Activated T-cell treated with anti-CD3 and anti-CD28 coated beads, Interleukin-2, amount 50 U/mL, for 24 hours (primary cell): ENCODE measurements around the gene ERAP2.

Experiments
- DNase-seq: peaks from one replicate; pipeline ENCODE4 v3.0.0-alpha.2; 2020
- H3K27ac Mint-ChIP-seq: 2 replicates; pipeline ENCODE4 v1.8.0; 2020; ENCODE audit warnings: mild to moderate bottlenecking, mixed read lengths
- H3K27me3 Mint-ChIP-seq: 2 replicates; pipeline ENCODE4 v1.8.0; 2020; ENCODE audit warnings: mixed read lengths
- H3K36me3 Mint-ChIP-seq: 2 replicates; pipeline ENCODE4 v1.8.0; 2020; ENCODE audit warnings: low read depth, mixed read lengths
- H3K4me1 Mint-ChIP-seq: 2 replicates; pipeline ENCODE4 v1.8.0; 2020; ENCODE audit warnings: low read depth, mixed read lengths
- H3K4me3 Mint-ChIP-seq: 2 replicates; pipeline ENCODE4 v1.8.0; 2020; ENCODE audit warnings: mild to moderate bottlenecking, moderate library complexity, mixed read lengths
- H3K9me3 Mint-ChIP-seq: 2 replicates; pipeline ENCODE4 v1.8.0; 2020; ENCODE audit warnings: mixed read lengths

ERAP2 gene

DNA sequence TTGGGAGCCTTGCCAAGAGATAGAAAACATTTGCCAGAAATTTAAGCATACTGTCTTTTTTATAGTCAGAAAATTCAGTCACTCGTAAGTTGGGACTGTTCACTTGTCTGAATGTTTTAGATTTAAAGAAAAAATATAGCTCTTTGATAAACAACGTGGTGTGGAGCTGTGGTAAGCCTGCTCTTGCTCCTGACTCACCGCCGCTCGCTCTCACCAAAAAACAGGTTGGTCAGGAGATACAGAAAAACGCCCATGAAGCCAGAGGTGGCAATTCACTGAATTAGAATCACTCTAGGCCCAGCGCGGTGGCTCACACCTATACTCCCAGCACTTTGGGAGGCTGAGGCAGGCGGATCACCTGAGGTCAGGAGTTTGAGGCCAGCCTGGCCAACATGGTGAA is 65.8 kb downstream of the ERAP2 start:
- Mint-ChIP-seq H3K4me3 (no peak overlapping the region), H3K27me3 (no peaks in the 10 kb centered on the region), H3K27ac (peak overlapping the region; percentile 78), H3K9me3 (no peaks in the 10 kb centered on the region), H3K4me1 (peaks cover 85% of the 10 kb centered on the region), H3K36me3 (peaks cover 31% of the 10 kb centered on the region)
- no peak for DNase-seq

DNA sequence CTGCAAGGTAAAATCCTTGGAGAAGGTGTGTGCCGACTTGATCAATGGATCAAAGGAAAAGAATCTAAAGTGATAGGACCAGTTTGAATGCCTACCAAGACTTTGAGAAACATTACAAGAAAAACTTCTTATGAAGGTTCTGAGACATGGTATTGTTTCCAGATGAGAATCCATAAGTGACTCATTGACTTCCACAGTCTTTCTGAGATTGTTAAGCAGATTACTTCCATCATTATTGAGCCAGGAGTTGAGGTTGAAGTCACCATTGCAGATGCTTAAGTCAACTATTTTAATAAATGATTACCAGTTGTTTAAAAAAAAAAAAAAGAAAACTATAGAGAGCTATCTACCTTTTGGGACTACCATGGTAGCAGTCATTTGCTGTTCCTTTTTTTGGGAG is 66.6 kb downstream of the ERAP2 start:
- no peaks in the 10 kb centered on the region for H3K9me3 Mint-ChIP-seq
- peaks cover 29% of the 10 kb centered on the region for H3K36me3 Mint-ChIP-seq
- H3K4me3 Mint-ChIP-seq = no peak overlapping the region
- no peak for DNase-seq
- H3K27ac Mint-ChIP-seq = no peak overlapping the region
- H3K27me3 Mint-ChIP-seq = no peaks in the 10 kb centered on the region
- H3K4me1 Mint-ChIP-seq = peaks cover 81% of the 10 kb centered on the region

DNA sequence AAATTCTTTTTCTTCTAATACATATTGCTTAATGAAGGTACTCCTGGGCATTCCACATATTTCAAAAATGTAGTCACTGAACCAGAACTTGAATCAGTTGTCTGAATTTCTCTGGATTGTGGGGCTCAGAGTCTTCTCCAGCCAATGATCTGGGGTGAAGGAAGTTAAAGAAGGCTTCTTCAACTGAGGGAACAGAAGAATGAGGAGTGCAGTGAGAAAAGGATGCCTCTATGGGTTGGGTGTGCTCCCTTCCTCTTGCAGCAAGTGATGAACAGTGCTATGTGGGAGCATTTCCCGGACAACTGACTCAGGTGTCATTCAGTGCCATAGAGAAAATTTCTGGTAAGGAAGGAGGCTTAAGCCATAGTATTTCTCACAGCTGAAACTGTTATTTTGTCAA is 67.5 kb downstream of the ERAP2 start:
- Mint-ChIP-seq H3K4me3 (no peak overlapping the region), H3K27ac (peak overlapping the region; percentile 48), H3K4me1 (peaks cover 76% of the 10 kb centered on the region), H3K27me3 (no peaks in the 10 kb centered on the region), H3K9me3 (no peaks in the 10 kb centered on the region), H3K36me3 (peaks cover 24% of the 10 kb centered on the region)
- no peak for DNase-seq

DNA sequence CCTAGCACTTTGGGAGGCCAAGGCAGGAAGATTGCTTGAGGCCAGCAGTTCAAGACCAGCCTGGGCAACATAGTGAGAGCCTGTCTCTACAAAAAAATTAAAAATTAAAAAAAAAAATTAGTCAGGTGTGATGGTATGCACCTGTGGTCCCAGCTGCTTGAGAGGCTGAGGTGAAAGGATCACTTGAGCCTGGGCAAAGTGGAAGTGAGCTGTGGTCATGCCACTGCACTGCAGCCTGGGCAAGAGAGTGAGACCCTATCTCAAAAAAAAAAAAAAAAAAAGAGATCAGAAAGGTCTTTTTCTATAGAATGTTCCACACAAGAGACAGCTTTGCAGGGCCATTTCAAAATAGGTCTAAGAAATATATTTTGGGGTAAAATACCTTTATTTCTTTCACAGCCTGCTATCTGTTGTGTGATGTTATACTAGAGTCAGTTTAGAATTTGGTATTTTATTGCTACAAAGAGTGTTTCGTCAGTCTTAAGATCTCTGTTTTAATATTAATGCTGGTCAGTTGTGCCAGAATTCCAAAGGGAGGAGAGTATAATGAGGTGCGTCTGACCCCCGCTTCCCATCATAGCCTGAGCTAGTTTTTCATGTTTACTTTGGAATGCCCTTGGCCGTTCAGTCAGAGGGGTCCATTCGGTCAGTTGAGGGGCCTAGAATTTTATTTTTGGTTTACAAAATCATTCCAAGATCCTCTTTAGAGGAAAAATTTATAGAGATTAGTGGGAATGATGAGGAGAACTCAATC is 69.0 kb downstream of the ERAP2 start:
- peaks cover 5% of the 10 kb centered on the region for H3K9me3 Mint-ChIP-seq
- DNase-seq = no peak
- peaks cover 76% of the 10 kb centered on the region for H3K4me1 Mint-ChIP-seq
- no peaks in the 10 kb centered on the region for H3K27me3 Mint-ChIP-seq
- no peak overlapping the region for H3K27ac Mint-ChIP-seq
- H3K4me3 Mint-ChIP-seq = no peak overlapping the region
- H3K36me3 Mint-ChIP-seq = peaks cover 32% of the 10 kb centered on the region

DNA sequence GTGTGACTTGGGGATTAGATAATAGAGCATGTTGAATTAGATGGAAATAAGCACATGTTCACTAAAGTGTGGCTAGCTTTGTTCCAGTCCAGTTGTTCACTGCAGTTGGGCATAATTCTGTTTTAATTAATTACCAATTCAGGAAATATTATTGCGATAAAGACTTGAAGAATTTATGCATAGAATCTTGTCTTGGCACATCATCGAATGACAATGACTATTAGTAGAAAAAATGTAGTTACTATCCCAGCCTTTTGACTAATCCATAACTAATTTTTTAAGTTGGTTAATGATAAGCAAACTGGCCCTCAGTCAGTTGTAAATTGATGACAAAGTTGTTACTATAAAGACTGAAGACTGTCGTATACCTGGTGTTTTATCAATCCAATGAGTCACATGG is 70.1 kb downstream of the ERAP2 start:
- no peak overlapping the region for H3K4me3 Mint-ChIP-seq
- no peaks in the 10 kb centered on the region for H3K27me3 Mint-ChIP-seq
- no peak for DNase-seq
- H3K9me3 Mint-ChIP-seq = peaks cover 5% of the 10 kb centered on the region
- H3K36me3 Mint-ChIP-seq = peaks cover 31% of the 10 kb centered on the region
- no peak overlapping the region for H3K27ac Mint-ChIP-seq
- peaks cover 73% of the 10 kb centered on the region for H3K4me1 Mint-ChIP-seq

DNA sequence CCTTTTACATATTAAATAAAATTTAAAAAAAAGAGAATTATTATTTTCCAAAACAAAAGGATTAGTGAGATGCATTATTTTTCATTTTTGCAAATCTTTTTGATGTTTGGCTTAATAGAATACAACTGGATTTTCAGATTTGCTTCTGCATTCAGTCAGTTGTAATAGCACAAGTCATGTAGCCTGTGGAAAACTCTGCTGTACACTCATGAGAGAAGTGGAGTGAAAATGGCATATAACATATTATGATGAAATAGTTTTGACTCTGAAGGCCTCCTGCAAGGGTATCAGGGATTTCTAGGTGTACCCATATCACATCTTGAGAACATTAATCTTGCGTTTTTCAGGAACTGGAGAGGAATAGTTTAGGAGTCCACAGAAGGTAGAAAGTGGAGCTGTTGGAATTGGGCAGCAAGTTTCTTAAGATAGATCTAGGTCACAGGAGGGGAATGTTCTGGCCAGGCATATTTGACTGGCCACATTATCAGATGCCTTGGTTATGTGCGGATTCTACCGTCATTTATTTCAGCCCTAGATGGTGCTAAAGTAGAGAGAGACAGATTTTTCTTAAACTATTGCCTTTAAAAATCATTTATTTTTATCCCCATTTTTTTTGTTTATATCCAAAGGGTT is 75.9 kb downstream of the ERAP2 start:
- DNase-seq = no peak
- peaks cover 73% of the 10 kb centered on the region for H3K4me1 Mint-ChIP-seq
- peaks cover 5% of the 10 kb centered on the region for H3K9me3 Mint-ChIP-seq
- H3K36me3 Mint-ChIP-seq = peaks cover 24% of the 10 kb centered on the region
- H3K27me3 Mint-ChIP-seq = no peaks in the 10 kb centered on the region
- no peak overlapping the region for H3K4me3 Mint-ChIP-seq
- peak overlapping the region; percentile 69 for H3K27ac Mint-ChIP-seq

DNA sequence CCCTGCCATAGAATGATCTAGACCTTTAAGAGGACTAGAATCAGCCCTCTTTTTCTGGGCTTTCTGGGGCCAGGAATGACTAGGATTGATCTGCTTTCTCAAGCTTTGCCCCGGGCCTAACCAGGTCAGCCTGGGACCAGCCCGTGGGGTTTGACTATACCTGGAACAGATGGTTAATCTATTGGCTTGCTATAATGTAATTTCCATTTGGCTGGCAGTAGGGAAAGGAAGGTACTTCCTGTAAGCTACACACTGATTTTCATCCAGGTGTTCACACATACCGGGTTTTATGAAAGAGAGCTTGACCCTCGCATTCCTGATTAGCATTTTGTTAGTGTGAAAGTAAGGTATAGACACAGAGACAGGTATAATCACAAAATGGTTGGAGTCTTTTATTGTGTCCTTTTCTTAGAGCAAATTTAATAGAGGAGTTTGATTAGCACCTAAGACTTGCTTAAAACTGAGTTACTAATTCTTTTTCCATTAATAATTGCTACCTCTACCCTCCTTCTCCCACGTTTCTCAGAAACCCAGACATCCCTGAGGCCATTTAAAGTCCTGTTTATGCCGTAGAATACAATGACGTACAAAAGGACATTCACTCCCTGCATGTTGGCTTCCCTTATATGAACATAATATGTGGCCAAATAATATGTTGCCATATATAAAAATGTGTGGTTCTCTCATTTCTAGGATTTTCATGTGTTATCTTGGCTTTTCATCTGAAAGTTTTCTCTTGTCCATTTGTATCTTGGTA is 76.9 kb downstream of the ERAP2 start:
- peak overlapping the region; percentile 69 for H3K27ac Mint-ChIP-seq
- H3K27me3 Mint-ChIP-seq = no peaks in the 10 kb centered on the region
- H3K36me3 Mint-ChIP-seq = peaks cover 24% of the 10 kb centered on the region
- peaks cover 5% of the 10 kb centered on the region for H3K9me3 Mint-ChIP-seq
- H3K4me1 Mint-ChIP-seq = peaks cover 78% of the 10 kb centered on the region
- no peak overlapping the region for H3K4me3 Mint-ChIP-seq
- no peak for DNase-seq

DNA sequence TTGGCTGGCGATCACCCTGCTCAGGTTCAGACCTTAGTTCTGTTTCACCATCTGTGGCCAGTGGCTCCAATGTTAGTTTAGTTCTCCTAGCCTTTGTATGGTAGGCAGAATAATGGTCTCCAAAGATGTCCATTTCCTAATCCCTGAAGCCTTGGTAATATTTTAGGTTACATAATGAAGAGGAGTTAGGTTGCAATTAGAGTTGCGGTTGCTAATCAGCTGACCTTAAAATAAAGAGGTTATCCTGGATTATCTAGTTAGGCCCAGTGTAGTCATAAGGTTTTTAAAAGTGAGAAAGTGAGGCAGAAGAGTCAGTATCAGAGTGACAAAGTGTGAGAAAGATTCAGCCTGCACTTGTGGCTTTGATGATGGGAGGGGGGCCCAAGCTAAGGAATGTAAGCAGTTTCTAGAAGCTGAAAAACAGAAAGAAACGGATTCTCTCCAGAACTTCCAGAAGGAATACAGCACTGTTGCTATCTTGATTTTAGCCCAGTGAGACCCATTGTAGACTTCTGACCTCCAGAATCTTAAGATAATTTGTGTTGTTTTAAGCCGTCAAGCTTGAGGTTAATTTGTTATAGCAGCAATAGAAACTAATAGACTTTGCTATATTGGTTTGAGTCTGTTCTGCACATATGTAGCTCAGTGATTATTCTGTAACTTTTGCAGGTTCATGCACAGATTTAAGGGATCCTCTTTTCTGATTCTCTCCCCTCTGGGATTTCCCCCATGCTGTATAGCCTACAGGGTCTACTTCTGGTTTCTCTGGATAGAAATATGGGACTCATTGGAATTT is 81.2 kb downstream of the ERAP2 start:
- H3K4me3 Mint-ChIP-seq = peak overlapping the region; percentile 67
- H3K4me1 Mint-ChIP-seq = peaks cover 80% of the 10 kb centered on the region
- peaks cover 15% of the 10 kb centered on the region for H3K36me3 Mint-ChIP-seq

DNA sequence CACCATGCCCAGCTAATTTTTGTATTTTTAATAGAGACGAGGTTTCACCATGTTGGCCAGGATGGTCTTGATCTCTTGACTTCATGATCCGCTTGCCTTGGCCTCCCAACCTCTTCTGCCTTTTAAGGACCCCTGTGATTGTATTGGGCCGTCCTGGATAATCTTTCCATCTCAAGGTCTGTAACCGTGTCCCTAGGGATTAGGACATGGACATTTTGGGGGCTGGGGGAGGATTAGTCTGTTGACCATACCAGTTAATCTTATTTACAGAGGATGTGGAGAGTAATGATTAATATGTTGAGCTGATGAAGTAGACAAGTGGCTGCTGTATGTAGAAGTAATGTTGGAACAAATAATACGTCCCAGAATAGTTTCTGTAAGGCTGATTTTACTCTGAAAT is 82.7 kb downstream of the ERAP2 start:
- H3K4me1 Mint-ChIP-seq = peaks cover 79% of the 10 kb centered on the region
- peak overlapping the region; percentile 92 for H3K27ac Mint-ChIP-seq
- H3K36me3 Mint-ChIP-seq = peaks cover 18% of the 10 kb centered on the region
- no peaks in the 10 kb centered on the region for H3K9me3 Mint-ChIP-seq
- H3K4me3 Mint-ChIP-seq = peak overlapping the region; percentile 67
- DNase-seq = no peak
- no peaks in the 10 kb centered on the region for H3K27me3 Mint-ChIP-seq

More for the DNA sequence above, 81.2 kb downstream of the ERAP2 start:
- no peak for DNase-seq
- no peaks in the 10 kb centered on the region for H3K9me3 Mint-ChIP-seq
- H3K27me3 Mint-ChIP-seq = no peaks in the 10 kb centered on the region
- peak overlapping the region; percentile 92 for H3K27ac Mint-ChIP-seq

DNA sequence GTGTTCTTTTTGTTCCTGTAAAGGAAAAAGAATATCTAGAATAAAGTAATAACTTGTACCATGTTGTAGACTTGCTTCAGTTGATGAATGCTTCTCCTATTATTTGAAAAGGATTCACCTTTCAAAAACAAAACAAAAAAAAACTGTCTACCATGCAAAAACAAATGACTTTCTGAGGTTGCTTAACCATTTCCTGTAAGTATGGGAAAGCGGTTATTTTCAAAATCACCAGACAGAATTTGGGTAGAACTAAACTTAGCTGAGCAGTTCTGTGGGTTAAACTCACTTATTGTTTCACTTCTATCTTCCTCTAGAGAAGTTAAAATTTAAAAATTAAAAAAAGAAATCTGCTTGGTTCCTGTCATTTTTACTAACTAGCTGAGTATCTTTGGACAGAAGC is 84.8 kb downstream of the ERAP2 start:
- Mint-ChIP-seq H3K27ac (peak overlapping the region; percentile 82), H3K9me3 (peaks cover 1% of the 10 kb centered on the region), H3K4me1 (peaks cover 85% of the 10 kb centered on the region), H3K27me3 (no peaks in the 10 kb centered on the region), H3K4me3 (peak overlapping the region; percentile 50), H3K36me3 (peaks cover 21% of the 10 kb centered on the region)
- DNase-seq = no peak

DNA sequence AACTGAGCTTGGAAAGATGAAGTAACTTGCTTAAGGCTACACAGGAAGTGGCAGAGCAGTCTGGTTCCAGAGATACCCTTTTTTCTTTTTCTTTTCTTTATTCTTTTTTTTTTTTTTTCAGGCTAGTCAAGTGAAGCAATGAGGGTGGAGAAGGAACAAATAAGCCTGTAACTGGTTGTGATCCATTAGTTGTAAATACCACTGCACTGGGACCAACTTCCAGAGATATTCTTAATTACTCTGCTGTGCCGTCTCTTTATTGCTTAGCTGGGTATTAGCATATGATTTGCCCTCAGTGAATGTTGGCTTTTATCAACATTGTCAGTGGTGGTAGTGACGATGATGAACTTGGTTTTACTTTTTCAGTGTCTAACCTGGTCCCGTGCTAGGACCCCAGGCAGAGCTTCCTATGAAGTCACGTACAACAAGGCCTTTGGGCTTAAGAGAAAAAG is 86.3 kb downstream of the ERAP2 start:
- Mint-ChIP-seq H3K9me3 (peaks cover 2% of the 10 kb centered on the region), H3K36me3 (peaks cover 27% of the 10 kb centered on the region), H3K4me3 (peak overlapping the region; percentile 70), H3K4me1 (peaks cover 82% of the 10 kb centered on the region), H3K27ac (peak overlapping the region; percentile 94), H3K27me3 (no peaks in the 10 kb centered on the region)
- no peak for DNase-seq

DNA sequence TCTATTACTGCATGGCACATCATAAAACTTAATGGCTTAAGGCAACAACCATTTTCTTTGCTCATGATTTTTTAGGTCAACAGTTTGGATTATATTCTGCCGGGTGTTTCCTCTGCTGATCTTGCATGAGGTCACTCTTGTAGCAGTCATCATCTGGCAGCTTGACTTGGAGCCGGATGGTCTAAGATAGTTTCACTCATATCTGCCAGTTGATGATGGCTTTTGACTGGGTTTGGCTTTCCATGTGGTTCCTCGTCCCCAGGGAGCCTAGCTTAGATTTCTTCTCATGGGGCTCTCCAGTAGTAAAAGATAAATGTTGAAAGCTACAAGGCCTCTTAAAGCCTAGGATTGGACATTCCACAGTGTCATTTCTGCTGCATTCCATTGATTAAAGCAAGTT is 87.0 kb downstream of the ERAP2 start:
- Mint-ChIP-seq H3K4me3 (peak overlapping the region; percentile 70), H3K4me1 (peaks cover 82% of the 10 kb centered on the region), H3K27ac (peak overlapping the region; percentile 94), H3K9me3 (peaks cover 2% of the 10 kb centered on the region), H3K36me3 (peaks cover 26% of the 10 kb centered on the region), H3K27me3 (no peaks in the 10 kb centered on the region)
- DNase-seq = no peak

DNA sequence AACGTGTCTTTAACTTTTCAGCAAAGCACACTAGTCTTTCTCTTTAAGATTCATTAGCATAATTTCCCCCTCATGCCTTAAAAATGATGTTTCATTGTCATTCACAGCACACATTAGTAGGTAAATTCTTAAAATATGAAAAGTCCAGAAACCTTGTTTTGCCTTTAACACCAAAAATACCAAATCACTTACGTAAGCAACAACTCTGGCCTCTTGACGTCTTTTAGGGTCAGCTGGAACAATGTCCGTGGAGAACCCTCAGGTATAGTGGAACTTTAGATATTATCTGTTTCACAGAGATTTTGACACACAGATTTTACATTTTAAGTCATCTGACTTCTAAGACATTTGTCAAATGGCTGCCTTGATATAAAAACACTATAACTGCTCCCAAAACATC is 90.5 kb downstream of the ERAP2 start:
- peaks cover 2% of the 10 kb centered on the region for H3K9me3 Mint-ChIP-seq
- peaks cover 19% of the 10 kb centered on the region for H3K36me3 Mint-ChIP-seq
- no peak overlapping the region for H3K4me3 Mint-ChIP-seq
- no peak overlapping the region for H3K27ac Mint-ChIP-seq
- peaks cover 86% of the 10 kb centered on the region for H3K4me1 Mint-ChIP-seq
- DNase-seq = no peak
- no peaks in the 10 kb centered on the region for H3K27me3 Mint-ChIP-seq

DNA sequence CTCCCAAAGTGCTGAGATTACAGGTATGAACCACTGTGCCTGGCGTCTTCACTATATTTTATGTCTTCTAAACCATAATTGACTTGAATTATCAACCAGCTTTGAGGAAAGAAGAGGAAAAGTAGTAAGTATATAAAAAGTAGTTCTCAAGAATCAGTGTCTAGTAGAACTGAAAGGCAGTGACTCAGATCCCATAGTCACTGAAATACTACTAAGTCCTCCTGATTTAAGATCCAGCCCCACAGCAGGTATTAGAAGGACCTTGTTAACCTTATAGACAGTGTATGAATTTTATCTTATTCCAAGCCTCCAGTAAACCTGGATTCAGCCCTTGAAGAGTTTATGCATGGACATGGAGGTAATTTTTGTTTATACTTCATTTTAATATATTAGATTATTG is 91.1 kb downstream of the ERAP2 start:
- no peaks in the 10 kb centered on the region for H3K27me3 Mint-ChIP-seq
- H3K4me3 Mint-ChIP-seq = no peak overlapping the region
- peaks cover 86% of the 10 kb centered on the region for H3K4me1 Mint-ChIP-seq
- peaks cover 19% of the 10 kb centered on the region for H3K36me3 Mint-ChIP-seq
- no peak overlapping the region for H3K27ac Mint-ChIP-seq
- H3K9me3 Mint-ChIP-seq = peaks cover 2% of the 10 kb centered on the region
- no peak for DNase-seq
